CMK (cell line): Measurements from ENCODE around the gene RIPK1.
"Not testable (repeated sequence)": the region's sequence is repeated elsewhere in the genome, so short reads cannot be mapped to it uniquely, and the experiment has no call there.

Experiments used
- DNase-seq: peaks from one replicate; pipeline ENCODE4 v3.0.0-alpha.2; 2010; ENCODE audit warnings: low read depth

RIPK1 gene

GRCh38 chr6:3136292-3137011, 68.2 kb downstream of the RIPK1 start:
- DNase-seq = no peak

- no peak for DNase-seq
These were observed 68.9 kb downstream of the RIPK1 start for GRCh38 chr6:3137057-3137777.

- DNase-seq = not testable (repeated sequence)
These were observed 69.6 kb downstream of the RIPK1 start for GRCh38 chr6:3137873-3138272.

GRCh38 chr6:3138341-3138740, 70.0 kb downstream of the RIPK1 start:
- no peak for DNase-seq

- DNase-seq = no peak
These were observed 71.0 kb downstream of the RIPK1 start for GRCh38 chr6:3139090-3139903.

GRCh38 chr6:3140201-3140600, 71.9 kb downstream of the RIPK1 start:
- DNase-seq = no peak

- no peak for DNase-seq
These were observed 74.2 kb downstream of the RIPK1 start for GRCh38 chr6:3142536-3142935.

GRCh38 chr6:3143158-3143557, 74.9 kb downstream of the RIPK1 start:
- DNase-seq = no peak

- no peak for DNase-seq
These were observed 76.3 kb downstream of the RIPK1 start for GRCh38 chr6:3144571-3144970.

GRCh38 chr6:3147914-3148757, 79.8 kb downstream of the RIPK1 start:
- DNase-seq = no peak

- DNase-seq = no peak
These were observed 83.4 kb downstream of the RIPK1 start for GRCh38 chr6:3151691-3152090.

GRCh38 chr6:3152689-3153088, 84.4 kb downstream of the RIPK1 start:
- DNase-seq = no peak

- not testable (repeated sequence) for DNase-seq
These were observed 87.1 kb downstream of the RIPK1 start for GRCh38 chr6:3155416-3155815.

GRCh38 chr6:3156184-3157130, 88.2 kb downstream of the RIPK1 start:
- not testable (repeated sequence) for DNase-seq

- DNase-seq = peak; percentile 58
These were observed 89.0 kb downstream of the RIPK1 start, which contains the start of gene TUBB2A for GRCh38 chr6:3157131-3157933. Gene TUBB2A (minus strand): TSS chr6:3157544. CDS start chr6:3157463, 81 bp downstream.

- no peak for DNase-seq
These were observed 91.8 kb downstream of the RIPK1 start for GRCh38 chr6:3159805-3160781.

GRCh38 chr6:3162067-3162497, 93.8 kb downstream of the RIPK1 start:
- DNase-seq = no peak

- peak; percentile 61 for DNase-seq
These were observed 94.4 kb downstream of the RIPK1 start for GRCh38 chr6:3162565-3163247.
